Measurements from ENCODE around the gene PHETA2. TPM values are rescaled to one million over a fixed set of nuclear protein-coding genes. Genes with fewer than 3 reads are reported as not detected.

PHETA2 gene
- total RNA-seq, 1 experiment from 2014 or later, result 5.7 TPM

- peaks cover 14% of the 10 kb centered on the region; the same call in 1 of the 2 replicates for H3K4me1 Mint-ChIP-seq
- ChIA-PET CTCF (interaction anchor here (0.7 kb wide), 1 partner anchor 98 kb away, joined by 3 read pairs; no protein-coding TSS in a partner anchor), POLR2A (no interaction called here)
- peaks cover 8% of the 10 kb centered on the region for H3K9me3 Mint-ChIP-seq
- TF ChIP-seq HMGA2 (CRISPR knock-in tag; IDR thresholded peaks at IDR 0.05) (no peak), ZNF671 (CRISPR knock-in tag; IDR thresholded peaks at IDR 0.05) (no peak), ZNF263 (CRISPR knock-in tag; IDR thresholded peaks at IDR 0.05; ENCODE audit: low read depth) (no peak), CREM (CRISPR knock-in tag; IDR thresholded peaks at IDR 0.05) (no peak), PREB (CRISPR knock-in tag; IDR thresholded peaks at IDR 0.05; ENCODE audit: borderline replicate concordance) (no peak), NFE2L1 (CRISPR knock-in tag; IDR thresholded peaks at IDR 0.05) (no peak), AR (CRISPR knock-in tag; IDR thresholded peaks at IDR 0.05) (no peak), ZNF396 (CRISPR knock-in tag; IDR thresholded peaks at IDR 0.05; ENCODE audit: borderline replicate concordance) (no peak), ELF4 (CRISPR knock-in tag; IDR thresholded peaks at IDR 0.05; ENCODE audit: low read depth) (no peak), ATF6 (CRISPR knock-in tag; IDR thresholded peaks at IDR 0.05) (no peak), GTF2I (CRISPR knock-in tag; conservative IDR thresholded peaks at IDR 0.05) (no peak), FOXP1 (CRISPR knock-in tag; IDR thresholded peaks at IDR 0.05; ENCODE audit: borderline replicate concordance) (no peak)
- H3K27ac Mint-ChIP-seq, result peak overlapping the region; percentile 11; the same call in 1 of the 2 replicates
- H3K36me3 Mint-ChIP-seq, result peaks cover 44% of the 10 kb centered on the region
- no peak overlapping the region for H3K4me3 Mint-ChIP-seq
- H3K27me3 Mint-ChIP-seq (ENCODE audit: low read depth), result no peaks in the 10 kb centered on the region
- ATAC-seq (no peak), DNase-seq (ENCODE audit: low spot score) (no peak)
Observed at GRCh38 chr22:42084874-42085273, 10.8 kb downstream of the PHETA2 start.

- H3K4me1 Mint-ChIP-seq, result 0 out of 2 replicates have a peak, but pooled peaks cover 7% of the 10 kb centered on the region
- ATAC-seq (no peak), DNase-seq (ENCODE audit: low spot score) (no peak)
- ChIA-PET POLR2A (no interaction called here), CTCF (no interaction called here)
- no peak overlapping the region for H3K27ac Mint-ChIP-seq
- H3K36me3 Mint-ChIP-seq, result peaks cover 47% of the 10 kb centered on the region
- peaks cover 8% of the 10 kb centered on the region for H3K9me3 Mint-ChIP-seq
- H3K4me3 Mint-ChIP-seq, result no peak overlapping the region
- H3K27me3 Mint-ChIP-seq (ENCODE audit: low read depth), result no peaks in the 10 kb centered on the region
- no peak for TF ChIP-seq AFF4 (CRISPR knock-in tag; IDR thresholded peaks at IDR 0.05; ENCODE audit: borderline replicate concordance)
- TF ChIP-seq CTCF (IDR thresholded peaks at IDR 0.05), result no peak
- no peak for TF ChIP-seq TEAD4 (CRISPR knock-in tag; IDR thresholded peaks at IDR 0.05)
- no peak for TF ChIP-seq TP53 (CRISPR knock-in tag; IDR thresholded peaks at IDR 0.05)
- no peak for TF ChIP-seq PREB (CRISPR knock-in tag; IDR thresholded peaks at IDR 0.05; ENCODE audit: borderline replicate concordance)
- no peak for TF ChIP-seq GRHL2 (CRISPR knock-in tag; IDR thresholded peaks at IDR 0.05; ENCODE audit: insufficient replicate concordance, severe bottlenecking)
- TF ChIP-seq ZNF532 (CRISPR knock-in tag; IDR thresholded peaks at IDR 0.05; ENCODE audit: borderline replicate concordance), result no peak
Observed at GRCh38 chr22:42086051-42086450, 12.0 kb downstream of the PHETA2 start.

Data from WTC11 (cell line).